PC-3 (cell line): ENCODE data around the gene HEPHL1. TPM values are rescaled to one million over a fixed set of nuclear protein-coding genes. Genes with fewer than 3 reads are reported as not detected.

Source experiments
- ATAC-seq: fragments of 200-7000 bp; cut with Tn5 transposase; 2 replicates; pipeline ENCODE4 v1.9.1; 2020; ENCODE audit warnings: mild to moderate bottlenecking, moderate library complexity
- BruUV-seq: library from RNA; stranded (reverse); fragments of 400-500 nt; replicated peaks from 2 replicates; lab custom pipeline; 2021; lab: Mats Ljungman, UMichigan
- CTCF ChIA-PET: fragments of 300-600 bp; sonication (Branson Sonifier 250); formaldehyde crosslinking; loops from one replicate; lab custom pipeline; 2022; ENCODE audit warnings: antibody characterized with exemption; lab: Charles Lee
- POLR2A ChIA-PET: fragments of 300-600 bp; sonication (Branson Sonifier 250); formaldehyde crosslinking; loops from one replicate; lab custom pipeline; 2022; ENCODE audit warnings: antibody characterized with exemption; ENCODE audit not compliant: unreplicated experiment; lab: Charles Lee
- DNase-seq: peaks from one replicate; pipeline ENCODE4 v3.0.0-alpha.2; 2015
- H2AFZ ChIP-seq: fragments of 300-600 bp; sonication (generic); 2 replicates; pipeline ENCODE4 v1.6.0; 2016; ENCODE audit warnings: antibody characterized with exemption, low read length
- H3F3A ChIP-seq: fragments of 300-600 bp; sonication (generic); one replicate; pipeline ENCODE4 v1.6.0; 2017; ENCODE audit warnings: antibody characterized with exemption, low read length, control low read depth, mild to moderate bottlenecking; ENCODE audit not compliant: unreplicated experiment
- H3K27ac ChIP-seq: fragments of 300-600 bp; sonication (generic); 2 replicates; pipeline ENCODE4 v1.5.1; 2016; ENCODE audit warnings: mild to moderate bottlenecking, low read length
- H3K27me3 ChIP-seq: fragments of 300-600 bp; sonication (generic); 2 replicates; pipeline ENCODE4 v1.6.1; 2016; ENCODE audit warnings: low read length, mixed read lengths
- H3K36me3 ChIP-seq: fragments of 300-600 bp; sonication (generic); 2 replicates; pipeline ENCODE4 v1.6.1; 2016; ENCODE audit warnings: low read depth, mixed run types, low read length, mixed read lengths
- H3K4me1 ChIP-seq: fragments of 300-600 bp; sonication (generic); 2 replicates; pipeline ENCODE4 v1.5.1; 2016; ENCODE audit warnings: low read length; ENCODE audit not compliant: insufficient read depth
- H3K4me2 ChIP-seq: fragments of 300-600 bp; sonication (generic); 2 replicates; pipeline ENCODE4 v1.6.0; 2016; ENCODE audit warnings: low read length
- H3K4me3 ChIP-seq: fragments of 300-600 bp; sonication (generic); 2 replicates; pipeline ENCODE4 v1.5.1; 2016; ENCODE audit warnings: mild to moderate bottlenecking, low read length, mixed read lengths
- H3K79me2 ChIP-seq: fragments of 300-600 bp; sonication (generic); 2 replicates; pipeline ENCODE4 v1.6.1; 2017; ENCODE audit warnings: low read length, mixed read lengths
- H3K9ac ChIP-seq: fragments of 300-600 bp; sonication (generic); 2 replicates; pipeline ENCODE4 v1.6.0; 2016; ENCODE audit warnings: mild to moderate bottlenecking, low read length
- H3K9me2 ChIP-seq: fragments of 300-600 bp; sonication (generic); replicated peaks from 2 replicates; pipeline ENCODE4 v1.6.1; 2016; ENCODE audit warnings: mixed run types, low read length, mixed read lengths
- H3K9me3 ChIP-seq: fragments of 300-600 bp; sonication (generic); 2 replicates; pipeline ENCODE4 v1.6.1; 2016; ENCODE audit warnings: low read length, mixed read lengths
- H4K20me1 ChIP-seq: fragments of 300-600 bp; sonication (generic); 2 replicates; pipeline ENCODE4 v1.6.1; 2016; ENCODE audit warnings: low read length, mixed read lengths
- EZH2 ChIP-seq: fragments of 300-600 bp; sonication (generic); IDR thresholded peaks from one replicate; pipeline ENCODE4 v1.6.1; 2017; ENCODE audit warnings: antibody characterized with exemption, mild to moderate bottlenecking, low read length; ENCODE audit not compliant: unreplicated experiment
- EZH2phosphoT487 ChIP-seq: fragments of 300-600 bp; sonication (generic); IDR thresholded peaks from 2 replicates; pipeline ENCODE4 v1.6.1; 2018; ENCODE audit warnings: mild to moderate bottlenecking, antibody characterized with exemption, low read length, borderline replicate concordance
- intact Hi-C: fragments of 100-400 bp; cut with micrococcal nuclease; formaldehyde crosslinking; loops from 2 replicates; pipeline ENCODE4 v1.9.0; 2023
- total RNA-seq: library from RNA; depleted of rRNA; stranded (reverse); fragments of >200 nt; gene quantifications from 2 replicates; pipeline ENCODE4 v1.2.3, GENCODE V29; 2014
- TF ChIP-seq, protein P1 (sequence below): fragments of 300-600 bp; sonication (generic); conservative IDR thresholded peaks from 2 replicates; pipeline ENCODE4 v1.5.1; 2017; ENCODE audit warnings: antibody characterized with exemption, low read depth, mild to moderate bottlenecking, low read length

HEPHL1 gene
- total RNA-seq, 1 experiment from 2014 or later = 4.4 TPM

DNA sequence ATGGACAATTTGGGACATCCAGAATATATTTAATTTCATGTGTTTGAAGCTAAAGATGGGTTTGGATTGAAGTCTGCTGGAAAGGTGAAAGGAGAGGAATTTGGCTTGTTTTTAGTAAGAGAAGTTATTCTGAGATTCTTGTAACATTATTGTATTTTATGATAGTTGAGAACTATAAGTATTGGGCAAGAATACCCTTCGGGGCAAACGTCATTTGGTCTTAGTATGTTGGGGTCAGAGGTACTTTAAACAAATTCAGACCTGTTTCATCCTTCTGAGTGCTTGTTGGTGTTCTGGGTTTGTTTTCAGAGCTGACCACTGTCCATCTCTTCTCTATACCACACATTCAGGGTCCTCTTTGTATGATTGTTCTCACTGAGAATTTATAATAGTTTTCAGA lies 127.0 kb downstream of the HEPHL1 start:
- Histone ChIP-seq H3K4me1 (peaks cover 59% of the 10 kb centered on the region), H3K4me3 (no peak overlapping the region), H3K4me2 (no peak overlapping the region), H3K36me3 (no peaks in the 10 kb centered on the region), H4K20me1 (peaks cover 79% of the 10 kb centered on the region), H3K27ac (no peak overlapping the region), H3K9ac (no peak overlapping the region), H3K9me2 (no peaks in the 10 kb centered on the region), H3K79me2 (peaks cover 94% of the 10 kb centered on the region), H3K27me3 (no peaks in the 10 kb centered on the region), H2AFZ (no peak overlapping the region), H3F3A (no peaks in the 10 kb centered on the region), H3K9me3 (no peaks in the 10 kb centered on the region)
- POLR2A ChIA-PET = no interaction called here
- no peak for DNase-seq
- BruUV-seq = no TSS peak
- CTCF ChIA-PET = no interaction called here
- intact Hi-C loops = no loop called here
- TF ChIP-seq, protein P1, sequence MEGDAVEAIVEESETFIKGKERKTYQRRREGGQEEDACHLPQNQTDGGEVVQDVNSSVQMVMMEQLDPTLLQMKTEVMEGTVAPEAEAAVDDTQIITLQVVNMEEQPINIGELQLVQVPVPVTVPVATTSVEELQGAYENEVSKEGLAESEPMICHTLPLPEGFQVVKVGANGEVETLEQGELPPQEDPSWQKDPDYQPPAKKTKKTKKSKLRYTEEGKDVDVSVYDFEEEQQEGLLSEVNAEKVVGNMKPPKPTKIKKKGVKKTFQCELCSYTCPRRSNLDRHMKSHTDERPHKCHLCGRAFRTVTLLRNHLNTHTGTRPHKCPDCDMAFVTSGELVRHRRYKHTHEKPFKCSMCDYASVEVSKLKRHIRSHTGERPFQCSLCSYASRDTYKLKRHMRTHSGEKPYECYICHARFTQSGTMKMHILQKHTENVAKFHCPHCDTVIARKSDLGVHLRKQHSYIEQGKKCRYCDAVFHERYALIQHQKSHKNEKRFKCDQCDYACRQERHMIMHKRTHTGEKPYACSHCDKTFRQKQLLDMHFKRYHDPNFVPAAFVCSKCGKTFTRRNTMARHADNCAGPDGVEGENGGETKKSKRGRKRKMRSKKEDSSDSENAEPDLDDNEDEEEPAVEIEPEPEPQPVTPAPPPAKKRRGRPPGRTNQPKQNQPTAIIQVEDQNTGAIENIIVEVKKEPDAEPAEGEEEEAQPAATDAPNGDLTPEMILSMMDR = no peak
- TF ChIP-seq EZH2phosphoT487 (no peak), EZH2 (no peak)
- no peak for ATAC-seq

DNA sequence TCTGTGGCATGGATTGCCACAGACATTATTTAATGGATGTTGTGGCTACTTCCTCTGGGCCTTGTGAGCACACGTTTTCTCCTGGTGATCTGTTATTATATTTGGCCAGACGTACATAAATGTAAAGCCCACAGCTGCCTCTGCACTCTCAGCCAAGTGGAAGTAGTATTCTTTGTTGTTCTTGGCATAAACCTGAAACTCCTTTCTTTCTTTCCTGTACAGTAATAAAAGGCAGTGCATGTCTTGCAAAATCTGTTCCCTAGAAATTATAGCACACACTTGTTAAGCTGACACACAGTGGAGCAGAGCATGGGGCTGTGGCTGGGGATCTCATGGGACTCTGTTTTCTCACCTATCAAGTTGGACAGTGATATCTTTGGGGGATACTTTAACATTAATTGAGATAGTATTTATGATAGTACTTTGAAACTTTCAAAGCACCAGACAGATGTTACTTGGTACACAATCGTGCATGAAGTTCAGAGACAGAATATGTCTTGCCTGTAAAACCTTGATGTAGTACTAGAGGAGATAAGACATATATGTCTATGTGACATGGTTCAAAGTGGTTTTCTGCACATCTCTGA lies 128.4 kb downstream of the HEPHL1 start:
- Histone ChIP-seq H3F3A (no peaks in the 10 kb centered on the region), H3K4me2 (peak overlapping the region; percentile 13), H3K9me3 (no peaks in the 10 kb centered on the region), H3K9me2 (no peaks in the 10 kb centered on the region), H2AFZ (no peak overlapping the region), H3K4me3 (no peak overlapping the region), H4K20me1 (peaks cover 82% of the 10 kb centered on the region), H3K79me2 (peaks cover 91% of the 10 kb centered on the region), H3K4me1 (peaks cover 57% of the 10 kb centered on the region), H3K27ac (peak overlapping the region; percentile 19), H3K9ac (no peak overlapping the region), H3K36me3 (peaks cover 9% of the 10 kb centered on the region; the same call in 1 of the 2 replicates), H3K27me3 (no peaks in the 10 kb centered on the region)
- ATAC-seq (peak; percentile 70), DNase-seq (peak; percentile 79)
- BruUV-seq = no TSS peak
- CTCF ChIA-PET = interaction anchor here (0.6 kb wide), 1 partner anchor 20 kb away, joined by 3 read pairs; no protein-coding TSS in a partner anchor
- TF ChIP-seq, protein P1 = no peak
- no peak for TF ChIP-seq EZH2
- no peak for TF ChIP-seq EZH2phosphoT487
- intact Hi-C loops = no loop called here
- POLR2A ChIA-PET = interaction anchor here (0.7 kb wide), 1 partner anchor 10 kb away, joined by 3 read pairs; no protein-coding TSS in a partner anchor

DNA sequence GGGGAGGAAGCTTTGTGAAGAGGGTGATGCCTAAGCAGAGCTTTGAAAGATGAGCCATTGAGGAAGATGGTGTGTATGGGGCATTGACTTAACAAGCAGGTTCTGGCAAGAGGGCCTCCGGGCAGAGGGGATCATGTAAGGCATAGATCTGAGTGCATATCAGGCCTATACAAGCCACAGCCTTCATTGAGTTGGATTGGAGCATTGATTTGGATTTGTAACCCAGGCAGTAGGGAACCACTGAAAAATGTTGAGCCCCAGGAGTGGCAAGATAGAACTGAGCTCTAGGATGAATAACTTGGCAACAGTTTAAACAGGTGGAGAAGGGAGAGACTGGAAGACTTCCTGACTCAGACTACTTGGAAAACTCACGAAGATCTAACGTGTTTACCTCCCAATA lies 128.9 kb downstream of the HEPHL1 start:
- Histone ChIP-seq H3K36me3 (peaks cover 9% of the 10 kb centered on the region; the same call in 1 of the 2 replicates), H3K27ac (no peak overlapping the region), H3K4me3 (no peak overlapping the region), H3F3A (no peaks in the 10 kb centered on the region), H3K9me2 (no peaks in the 10 kb centered on the region), H3K4me2 (peak overlapping the region; percentile 13; the same call in 1 of the 2 replicates), H4K20me1 (peaks cover 76% of the 10 kb centered on the region), H3K9me3 (no peaks in the 10 kb centered on the region), H3K79me2 (peaks cover 86% of the 10 kb centered on the region), H3K9ac (no peak overlapping the region), H3K4me1 (peaks cover 56% of the 10 kb centered on the region), H3K27me3 (no peaks in the 10 kb centered on the region), H2AFZ (no peak overlapping the region)
- no TSS peak for BruUV-seq
- CTCF ChIA-PET = interaction anchor here (0.6 kb wide), 1 partner anchor 21 kb away, joined by 3 read pairs; no protein-coding TSS in a partner anchor
- POLR2A ChIA-PET = no interaction called here
- TF ChIP-seq EZH2phosphoT487 (no peak), EZH2 (no peak)
- TF ChIP-seq, protein P1 = no peak
- DNase-seq (no peak), ATAC-seq (no peak)
- intact Hi-C loops = no loop called here
